IMR-90 (cell line): ENCODE results near the gene HEXD. TPM values are rescaled to one million over a fixed set of nuclear protein-coding genes. Genes with fewer than 3 reads are reported as not detected.

Source experiments
- ATAC-seq: fragments of 200-7000 bp; cut with Tn5 transposase; 2 replicates; pipeline ENCODE4 v1.9.1; 2020; ENCODE audit warnings: low read depth, mild to moderate bottlenecking, moderate library complexity
- BruUV-seq: library from RNA; stranded (reverse); fragments of 400-500 nt; replicated peaks from 2 replicates; lab custom pipeline; 2021; lab: Mats Ljungman, UMichigan
- CTCF ChIA-PET: fragments of 300-600 bp; formaldehyde crosslinking; extraction: SDS; loops from one replicate; lab custom pipeline; 2021; ENCODE audit warnings: antibody characterized with exemption; lab: Yijun Ruan, JAX
- POLR2A ChIA-PET: fragments of 300-600 bp; sonication (Branson Sonifier 250); formaldehyde crosslinking; loops from one replicate; lab custom pipeline; 2022; ENCODE audit warnings: antibody characterized with exemption; ENCODE audit not compliant: unreplicated experiment; lab: Charles Lee
- DNase-seq: peaks from one replicate; pipeline ENCODE4 v3.0.0; 2013
- H2AFZ ChIP-seq: replicated peaks from 2 replicates; pipeline ENCODE3; 2013; ENCODE audit warnings: low read length, mild to moderate bottlenecking; ENCODE audit not compliant: poor library complexity
- H2AK5ac ChIP-seq: 2 replicates; pipeline ENCODE4 v1.6.1; 2013; ENCODE audit warnings: low read depth, low read length, inconsistent platforms
- H2AK9ac ChIP-seq: replicated peaks from 2 replicates; pipeline ENCODE3; 2013; ENCODE audit warnings: mild to moderate bottlenecking, low read depth, low read length, moderate library complexity; ENCODE audit not compliant: poor library complexity
- H2BK120ac ChIP-seq: 2 replicates; pipeline ENCODE4 v1.6.1; 2013; ENCODE audit warnings: low read depth, low read length, inconsistent platforms
- H2BK15ac ChIP-seq: 3 replicates; pipeline ENCODE4 v1.6.1; 2013; ENCODE audit warnings: low read depth, low read length, inconsistent platforms
- H2BK20ac ChIP-seq: 2 replicates; pipeline ENCODE4 v1.6.1; 2013; ENCODE audit warnings: low read depth, mild to moderate bottlenecking, inconsistent platforms, low read length, moderate library complexity
- H2BK5ac ChIP-seq: 2 replicates; pipeline ENCODE4 v1.6.1; 2013; ENCODE audit warnings: mild to moderate bottlenecking, low read depth, low read length, inconsistent platforms; ENCODE audit not compliant: poor library complexity, severe bottlenecking
- H3K14ac ChIP-seq: replicated peaks from 2 replicates; pipeline ENCODE4 v1.6.1; 2013; ENCODE audit warnings: low read depth, low read length, inconsistent platforms
- H3K18ac ChIP-seq: 2 replicates; pipeline ENCODE4 v1.6.1; 2013; ENCODE audit warnings: low read depth, low read length, control low read depth
- H3K23ac ChIP-seq: 2 replicates; pipeline ENCODE4 v1.6.1; 2013; ENCODE audit warnings: low read depth, low read length, inconsistent platforms
- H3K27ac ChIP-seq: 2 replicates; pipeline ENCODE4 v1.5.1; 2013; ENCODE audit warnings: mild to moderate bottlenecking, control low read depth, low read length; ENCODE audit not compliant: insufficient read depth
- H3K27me3 ChIP-seq: 2 replicates; pipeline ENCODE4 v1.6.1; 2013; ENCODE audit warnings: low read length; ENCODE audit not compliant: control insufficient read depth, insufficient read depth
- H3K36me3 ChIP-seq: 2 replicates; pipeline ENCODE4 v1.6.1; 2013; ENCODE audit warnings: low read length, mixed read lengths; ENCODE audit not compliant: control insufficient read depth, insufficient read depth
- H3K4ac ChIP-seq: 2 replicates; pipeline ENCODE4 v1.6.1; 2013; ENCODE audit warnings: low read depth, low read length, inconsistent platforms
- H3K4me1 ChIP-seq: 2 replicates; pipeline ENCODE4 v1.6.1; 2013; ENCODE audit warnings: low read length, mixed read lengths; ENCODE audit not compliant: control insufficient read depth, insufficient read depth
- H3K4me2 ChIP-seq: 2 replicates; pipeline ENCODE4 v1.6.1; 2013; ENCODE audit warnings: low read depth, mild to moderate bottlenecking, control low read depth, low read length, moderate library complexity
- H3K4me3 ChIP-seq: 2 replicates; pipeline ENCODE4 v1.5.1; 2013; ENCODE audit warnings: low read depth, mild to moderate bottlenecking, control low read depth, low read length, moderate library complexity; ENCODE audit not compliant: insufficient read depth
- H3K56ac ChIP-seq: 2 replicates; pipeline ENCODE4 v1.6.1; 2013; ENCODE audit warnings: low read length, inconsistent platforms; ENCODE audit not compliant: insufficient read depth; ENCODE audit errors: extremely low read depth
- H3K79me1 ChIP-seq, 2 experiments: 2 replicates each; pipeline ENCODE4 v1.6.1; 2013; ENCODE audit warnings: low read length in 2 of 2, inconsistent platforms in 1 of 2, low read depth in 1 of 2
- H3K9ac ChIP-seq: 2 replicates; pipeline ENCODE4 v1.6.1; 2013; ENCODE audit warnings: low read depth, low read length, control low read depth
- H3K9me1 ChIP-seq: 2 replicates; pipeline ENCODE4 v1.6.1; 2013; ENCODE audit warnings: low read length, inconsistent platforms; ENCODE audit not compliant: insufficient read depth
- H3K9me3 ChIP-seq: 2 replicates; pipeline ENCODE4 v1.6.1; 2013; ENCODE audit warnings: low read length; ENCODE audit not compliant: control insufficient read depth, insufficient read depth
- H4K20me1 ChIP-seq: 2 replicates; pipeline ENCODE4 v1.6.1; 2013; ENCODE audit warnings: low read length, inconsistent platforms; ENCODE audit not compliant: insufficient read depth
- H4K5ac ChIP-seq: 2 replicates; pipeline ENCODE4 v1.6.1; 2013; ENCODE audit warnings: mild to moderate bottlenecking, low read depth, low read length, control low read depth
- H4K8ac ChIP-seq, 2 experiments: 2 replicates each; pipeline ENCODE4 v1.6.1; 2013; ENCODE audit warnings: low read depth in 2 of 2, low read length in 2 of 2, control low read depth in 1 of 2, inconsistent platforms in 1 of 2
- H4K91ac ChIP-seq: 2 replicates; pipeline ENCODE4 v1.6.1; 2013; ENCODE audit warnings: low read depth, low read length, inconsistent platforms; ENCODE audit not compliant: insufficient read depth
- BHLHE40 ChIP-seq: fragments of 150-350 bp; IDR thresholded peaks from 2 replicates; pipeline ENCODE4 v1.6.1; 2016; ENCODE audit warnings: mild to moderate bottlenecking, low read depth, low read length
- CEBPB ChIP-seq: IDR thresholded peaks from 2 replicates; pipeline ENCODE4 v1.6.1; 2012; ENCODE audit warnings: low read depth, low read length, improper control_type of control experiment
- CHD1 ChIP-seq: IDR thresholded peaks from 2 replicates; pipeline ENCODE4 v1.6.1; 2012; ENCODE audit warnings: low read depth, low read length, improper control_type of control experiment
- CTCF ChIP-seq: conservative IDR thresholded peaks from 2 replicates; pipeline ENCODE4 v1.5.1; 2012; ENCODE audit warnings: mild to moderate bottlenecking, low read depth, low read length, improper control_type of control experiment
- ELK1 ChIP-seq: fragments of 150-350 bp; IDR thresholded peaks from 2 replicates; pipeline ENCODE4 v1.6.1; 2016; ENCODE audit warnings: low read depth, mild to moderate bottlenecking, low read length, moderate library complexity, borderline replicate concordance
- FOS ChIP-seq: fragments of 150-350 bp; IDR thresholded peaks from 2 replicates; pipeline ENCODE4 v1.6.1; 2016; ENCODE audit warnings: low read depth, low read length
- MAFK ChIP-seq: IDR thresholded peaks from 2 replicates; pipeline ENCODE4 v1.6.1; 2012; ENCODE audit warnings: low read depth, low read length, improper control_type of control experiment
- MAZ ChIP-seq: IDR thresholded peaks from 2 replicates; pipeline ENCODE4 v1.6.1; 2012; ENCODE audit warnings: low read depth, mild to moderate bottlenecking, low read length, improper control_type of control experiment, moderate library complexity, borderline replicate concordance
- MXI1 ChIP-seq: IDR thresholded peaks from 2 replicates; pipeline ENCODE4 v1.6.1; 2012; ENCODE audit warnings: low read depth, mild to moderate bottlenecking, low read length, moderate library complexity, borderline replicate concordance
- NFE2L2 ChIP-seq: fragments of 150-350 bp; IDR thresholded peaks from 2 replicates; pipeline ENCODE4 v1.6.1; 2016; ENCODE audit warnings: low read depth, mild to moderate bottlenecking, low read length
- POLR2A ChIP-seq: IDR thresholded peaks from 2 replicates; pipeline ENCODE4 v1.6.1; 2012; ENCODE audit warnings: mild to moderate bottlenecking, low read depth, low read length
- RAD21 ChIP-seq: IDR thresholded peaks from 2 replicates; pipeline ENCODE4 v1.6.1; 2012; ENCODE audit warnings: low read length, improper control_type of control experiment
- RCOR1 ChIP-seq: IDR thresholded peaks from 2 replicates; pipeline ENCODE4 v1.6.1; 2012; ENCODE audit warnings: mild to moderate bottlenecking, low read length, improper control_type of control experiment; ENCODE audit not compliant: insufficient replicate concordance
- RFX5 ChIP-seq: IDR thresholded peaks from 2 replicates; pipeline ENCODE4 v1.8.0; 2012; ENCODE audit warnings: low read depth, mild to moderate bottlenecking, low read length, moderate library complexity
- SMC3 ChIP-seq: fragments of 150-350 bp; IDR thresholded peaks from 2 replicates; pipeline ENCODE4 v1.6.1; 2016; ENCODE audit warnings: low read depth, mild to moderate bottlenecking, antibody characterized with exemption, low read length, moderate library complexity
- USF2 ChIP-seq: fragments of 150-350 bp; IDR thresholded peaks from 2 replicates; pipeline ENCODE4 v1.6.1; 2017; ENCODE audit warnings: mild to moderate bottlenecking, antibody characterized with exemption, low read length, low read depth
- WGBS, 2 experiments: methylation state at CpG; one replicate each; pipeline versions ENCODE4 v1.1.5 to v1.1.7; 2013; ENCODE audit warnings: missing lambda C conversion rate in 2 of 2; ENCODE audit not compliant: insufficient read length in 1 of 2; ENCODE audit errors: extremely low coverage in 2 of 2; 5-methylcytosine and 5-hydroxymethylcytosine counted together
- dilution Hi-C: fragments of 300-500 bp; cut with HindIII; formaldehyde crosslinking; loops from one replicate; pipeline ENCODE4 v1.14.3; 2018; ENCODE audit warnings: low sequenced_read_pairs; ENCODE audit not compliant: unreplicated experiment
- in situ Hi-C: fragments of 300-500 bp; cut with MboI; formaldehyde crosslinking; loops from 3 replicates; pipeline ENCODE4 v1.14.3; 2019; ENCODE audit warnings: low sequenced_read_pairs, inconsistent platforms, mixed read lengths
- intact Hi-C: fragments of 100-400 bp; cut with micrococcal nuclease; formaldehyde crosslinking; loops from 2 replicates; pipeline ENCODE4 v1.10.0; 2022
- polyA plus RNA-seq, 3 experiments: library from polyadenylated mRNA; depleted of rRNA; stranded (reverse); fragments of >200 nt; gene quantifications; 2 replicates each; pipeline ENCODE4 v1.2.3, GENCODE V29; 2012; ENCODE audit warnings: low replicate concordance in 1 of 3
- total RNA-seq: library from RNA; depleted of rRNA; stranded (reverse); fragments of >200 nt; gene quantifications from 2 replicates; pipeline ENCODE4 v1.2.3, GENCODE V29; 2012

The HEXD gene
- total and polyA plus RNA-seq, 2 of the 4 experiments (the other 2 are of a cell fraction) = 3.8 to 9.5 TPM

GRCh38 chr17:82491533-82491932 lies 73.4 kb downstream of the HEXD start:
- dilution Hi-C loops (no loop called here), in situ Hi-C loops (no loop called here), intact Hi-C loops (loop anchor here (5.0 kb wide), 1 partner anchor 61 kb away; no protein-coding TSS in a partner anchor)
- Histone ChIP-seq H3K27ac (no peak overlapping the region), H3K56ac (no peak overlapping the region), H4K8ac (no peak overlapping the region), H4K91ac (no peak overlapping the region), H3K14ac (no peak overlapping the region), H3K4me3 (no peak overlapping the region), H4K5ac (no peak overlapping the region), H2AK9ac (peak overlapping the region; percentile 17), H2AFZ (no peak overlapping the region), H3K4me2 (no peak overlapping the region), H3K36me3 (peaks cover 16% of the 10 kb centered on the region), H3K18ac (no peak overlapping the region), H3K9me3 (no peaks in the 10 kb centered on the region), H3K9me1 (peaks cover 8% of the 10 kb centered on the region), H3K4me1 (peaks cover 11% of the 10 kb centered on the region), H2BK15ac (no peak overlapping the region), H2BK20ac (no peak overlapping the region), H2BK5ac (no peak overlapping the region), H2AK5ac (no peak overlapping the region; the same call in 1 of the 2 replicates), H4K20me1 (peaks cover 12% of the 10 kb centered on the region; the same call in 1 of the 2 replicates), H3K4ac (no peak overlapping the region), H3K23ac (no peak overlapping the region), H3K9ac (no peak overlapping the region), H3K27me3 (no peaks in the 10 kb centered on the region), H2BK120ac (no peak overlapping the region), H3K79me1 (peaks cover 0 to 5% of the 10 kb centered on the region in 2 experiments; a peak in 1 of 4 replicates)
- ATAC-seq = no peak
- no peak for DNase-seq
- 95% methylated on average over 7 of the region's 15 CpGs; no CpG with 5 or more reads in 1 of the 2 experiments for WGBS, 2 experiments
- CTCF ChIA-PET = no interaction called here
- POLR2A ChIA-PET = no interaction called here
- TF ChIP-seq RFX5 (no peak), BHLHE40 (no peak), MAZ (no peak), CHD1 (no peak), FOS (no peak), ELK1 (no peak), NFE2L2 (no peak), CEBPB (no peak), MAFK (no peak), RAD21 (no peak), USF2 (no peak), CTCF (no peak), POLR2A (no peak), SMC3 (no peak), RCOR1 (no peak), MXI1 (no peak)
- BruUV-seq = no TSS peak
